ENCODE measurements around the gene INIP. TPM values are rescaled to one million over a fixed set of nuclear protein-coding genes. Genes with fewer than 3 reads are reported as not detected.

The INIP gene
- polyA plus RNA-seq, 1 donor from 2014 or later = 64.7 TPM

GRCh38 chr9:112720113-112720780 is 2.3 kb upstream of the INIP start:
- H3K4me3 ChIP-seq (ENCODE audit: low read length) = no peak overlapping the region
- no peak overlapping the region for H3K4me2 ChIP-seq (ENCODE audit: low read length)

GRCh38 chr9:112719696-112720095 is 1.8 kb upstream of the INIP start:
- H3K27ac ChIP-seq (ENCODE audit: low read length) = no peak overlapping the region
- TF ChIP-seq RAD21 (conservative IDR thresholded peaks at IDR 0.05) = no peak
- no peak for TF ChIP-seq REST (IDR thresholded peaks at IDR 0.05; ENCODE audit: borderline replicate concordance)
- no peak for TF ChIP-seq SMC3 (conservative IDR thresholded peaks at IDR 0.05; ENCODE audit: poor library complexity)
- TF ChIP-seq EP300 (conservative IDR thresholded peaks at IDR 0.05; ENCODE audit: poor library complexity, severe bottlenecking) = no peak
- TF ChIP-seq MXI1 (conservative IDR thresholded peaks at IDR 0.05; ENCODE audit: poor library complexity, severe bottlenecking) = no peak
- H3K4me3 ChIP-seq (ENCODE audit: low read length) = no peak overlapping the region
- no peaks in the 10 kb centered on the region for H3F3A ChIP-seq (ENCODE audit: insufficient read depth, low read length, poor library complexity, severe bottlenecking)
- H2AFZ ChIP-seq (ENCODE audit: low read depth, low read length) = no peak overlapping the region
- H3K9me2 ChIP-seq (ENCODE audit: insufficient read depth, low read length) = no peaks in the 10 kb centered on the region
- no peak overlapping the region for H3K4me2 ChIP-seq (ENCODE audit: low read length)
- no peaks in the 10 kb centered on the region for H3K27me3 ChIP-seq (ENCODE audit: insufficient read depth, low read depth, low read length)
- no peaks in the 10 kb centered on the region for H4K20me1 ChIP-seq (ENCODE audit: insufficient read depth)
- H3K9ac ChIP-seq (ENCODE audit: low read length) = no peak overlapping the region
- peaks cover 15% of the 10 kb centered on the region for H3K79me2 ChIP-seq (replicated peaks; ENCODE audit: insufficient read depth, low read length)
- H3K36me3 ChIP-seq (ENCODE audit: insufficient read depth, low read length) = no peaks in the 10 kb centered on the region
- H3K9me3 ChIP-seq (ENCODE audit: low read length) = no peaks in the 10 kb centered on the region

More at GRCh38 chr9:112720113-112720780, 2.3 kb upstream of the INIP start:
- Histone ChIP-seq H4K20me1 (ENCODE audit: insufficient read depth) (no peaks in the 10 kb centered on the region), H2AFZ (ENCODE audit: low read depth, low read length) (no peak overlapping the region), H3K36me3 (ENCODE audit: insufficient read depth, low read length) (no peaks in the 10 kb centered on the region), H3F3A (ENCODE audit: insufficient read depth, low read length, poor library complexity, severe bottlenecking) (no peaks in the 10 kb centered on the region), H3K27me3 (ENCODE audit: insufficient read depth, low read depth, low read length) (no peaks in the 10 kb centered on the region), H3K9me3 (ENCODE audit: low read length) (no peaks in the 10 kb centered on the region), H3K9me2 (ENCODE audit: insufficient read depth, low read length) (no peaks in the 10 kb centered on the region), H3K9ac (ENCODE audit: low read length) (no peak overlapping the region), H3K79me2 (replicated peaks; ENCODE audit: insufficient read depth, low read length) (peaks cover 15% of the 10 kb centered on the region), H3K27ac (ENCODE audit: low read length) (no peak overlapping the region)
- no peak for TF ChIP-seq POLR2AphosphoS5 (IDR thresholded peaks at IDR 0.05)
- no peak for TF ChIP-seq MXI1 (conservative IDR thresholded peaks at IDR 0.05; ENCODE audit: poor library complexity, severe bottlenecking)
- no peak for TF ChIP-seq SMC3 (conservative IDR thresholded peaks at IDR 0.05; ENCODE audit: poor library complexity)
- no peak for TF ChIP-seq TAF1 (IDR thresholded peaks at IDR 0.05; ENCODE audit: low read depth)
- TF ChIP-seq EP300 (conservative IDR thresholded peaks at IDR 0.05; ENCODE audit: poor library complexity, severe bottlenecking) = no peak
- no peak for TF ChIP-seq REST (IDR thresholded peaks at IDR 0.05; ENCODE audit: borderline replicate concordance)
- no peak for TF ChIP-seq EZH2 (IDR thresholded peaks at IDR 0.05; ENCODE audit: borderline replicate concordance, insufficient read depth, low read length, poor library complexity, severe bottlenecking)
- TF ChIP-seq RAD21 (conservative IDR thresholded peaks at IDR 0.05) = no peak
- no peak for TF ChIP-seq CTCF (IDR thresholded peaks at IDR 0.05; ENCODE audit: poor library complexity, severe bottlenecking)
